NCI-H748 treated with DMSO at 0.1 percent for 48 hours (cell line): ENCODE measurements around the gene CLEC2D.
"Not testable (repeated sequence)": the region's sequence is repeated elsewhere in the genome, so short reads cannot be mapped to it uniquely, and the experiment has no call there.

Experiments
- DNase-seq: peaks from one replicate; lab custom pipeline; 2025; lab: John Stamatoyannopoulos, UW

Gene CLEC2D

GRCh38 chr12:9669534-9669933, at the start of gene CLEC2D:
Gene CLEC2D (plus strand): TSS chr12:9669713. CDS start chr12:9669735, 22 bp downstream.
- no peak for DNase-seq

DNA sequence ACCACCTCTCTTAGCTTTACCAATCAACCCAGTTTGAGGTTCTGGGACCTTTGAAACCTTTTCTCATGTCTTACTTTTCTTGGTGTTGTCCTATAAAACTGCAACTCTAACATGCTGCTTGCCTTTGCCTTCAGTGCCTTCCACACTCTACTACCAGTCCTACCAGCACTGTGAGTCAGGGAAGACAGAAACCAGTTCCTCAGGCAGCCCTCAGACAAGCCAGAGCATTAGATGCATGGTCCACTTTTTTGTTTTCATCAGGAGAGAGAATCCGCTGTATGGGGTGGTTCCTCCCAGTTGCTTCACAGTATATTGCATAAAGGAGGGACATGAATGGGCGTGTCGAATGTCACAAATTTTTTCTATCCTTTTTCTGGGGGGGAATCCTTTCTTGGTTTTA, 44.5 kb upstream of the CLEC2D start:
- no peak for DNase-seq

DNA sequence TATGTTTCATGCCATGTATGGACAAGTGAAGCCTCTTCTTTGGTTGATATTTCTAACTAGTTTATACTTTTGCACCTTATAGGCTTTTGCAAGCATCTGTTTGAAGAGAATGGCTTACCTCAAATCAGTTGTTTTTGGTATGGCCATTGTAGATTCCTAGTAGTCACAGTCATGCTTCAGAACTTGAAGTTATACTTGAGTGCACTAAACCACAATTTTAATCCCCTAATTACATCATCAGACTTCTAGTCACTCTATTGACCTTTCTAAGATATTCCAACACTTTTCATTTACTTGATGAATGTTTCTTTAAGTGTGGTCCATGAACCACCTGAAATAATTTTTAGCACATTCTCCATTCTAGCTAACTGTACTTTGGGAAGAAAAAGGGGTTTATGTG, 43.2 kb upstream of the CLEC2D start:
- DNase-seq = no peak

DNA sequence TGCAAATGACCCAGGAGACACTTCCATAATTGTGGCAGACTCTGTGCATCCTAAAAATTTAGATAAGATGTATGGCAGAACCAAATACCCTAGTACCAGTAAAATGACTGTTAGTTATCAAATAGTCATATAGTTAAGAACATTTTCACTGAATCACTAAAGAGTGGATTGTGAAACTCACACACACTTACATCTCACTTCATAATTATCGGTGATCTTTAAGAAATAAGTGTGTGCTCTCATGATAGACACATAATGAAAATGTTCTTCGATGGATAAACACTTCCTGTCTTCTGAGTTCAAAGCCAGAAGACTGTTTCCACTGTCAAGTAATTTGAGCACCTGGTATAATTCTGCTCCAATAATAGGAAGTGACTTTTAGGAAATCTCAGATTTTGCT, 42.7 kb upstream of the CLEC2D start:
- DNase-seq = no peak

DNA sequence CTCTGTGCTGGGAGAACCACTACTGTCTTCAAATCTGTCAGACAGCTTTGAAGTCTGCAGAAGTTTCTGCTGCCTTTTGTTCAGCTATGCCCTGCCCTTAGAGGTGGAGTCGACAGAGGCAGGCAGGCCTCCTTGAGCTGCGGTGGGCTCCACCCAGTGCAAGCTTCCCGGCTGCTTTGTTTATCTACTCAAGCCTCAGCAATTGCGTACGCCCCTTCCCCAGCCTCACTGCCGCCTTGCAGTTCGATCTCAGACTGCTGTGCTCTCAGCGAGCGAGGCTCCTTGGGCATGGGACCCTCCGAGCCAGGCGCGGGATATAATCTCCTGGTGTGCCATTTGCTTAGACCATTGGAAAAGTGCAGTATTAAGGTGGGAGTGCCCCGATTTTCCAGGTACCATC, 36.7 kb upstream of the CLEC2D start:
- no peak for DNase-seq

DNA sequence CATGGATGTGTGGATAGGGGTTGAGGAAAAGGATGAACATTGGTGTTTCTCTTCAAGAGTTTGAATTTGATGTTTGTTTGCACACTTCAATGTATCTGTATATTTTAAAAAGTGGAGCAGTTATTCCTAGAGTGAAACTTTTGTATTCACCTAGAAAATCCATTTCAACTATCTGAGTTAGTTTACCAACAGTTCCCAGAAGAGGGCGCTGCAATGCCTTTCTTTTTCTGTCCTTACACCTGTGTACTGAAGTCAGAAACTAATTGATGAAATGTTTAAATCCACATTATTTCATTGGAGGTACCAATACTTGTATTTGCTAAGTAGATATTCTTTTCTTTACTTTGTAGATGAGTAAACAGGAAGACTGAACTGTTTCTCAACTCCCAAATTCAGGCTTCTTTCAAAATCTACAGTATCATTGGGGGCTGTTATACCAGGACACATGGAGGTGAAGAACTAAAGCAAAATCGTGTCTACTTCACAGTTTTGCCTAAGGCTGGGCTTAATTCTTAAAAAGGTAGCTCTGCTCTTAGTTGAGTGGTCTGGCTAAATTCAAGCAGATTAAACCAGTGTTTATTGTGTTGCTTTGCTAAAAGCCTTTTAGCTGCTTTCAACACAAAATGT, 35.2 kb upstream of the CLEC2D start:
- DNase-seq = peak; percentile 17

- no peak for DNase-seq
These were observed 34.4 kb upstream of the CLEC2D start for GRCh38 chr12:9634969-9635754.

GRCh38 chr12:9636150-9636850, 33.2 kb upstream of the CLEC2D start:
- no peak for DNase-seq

DNA sequence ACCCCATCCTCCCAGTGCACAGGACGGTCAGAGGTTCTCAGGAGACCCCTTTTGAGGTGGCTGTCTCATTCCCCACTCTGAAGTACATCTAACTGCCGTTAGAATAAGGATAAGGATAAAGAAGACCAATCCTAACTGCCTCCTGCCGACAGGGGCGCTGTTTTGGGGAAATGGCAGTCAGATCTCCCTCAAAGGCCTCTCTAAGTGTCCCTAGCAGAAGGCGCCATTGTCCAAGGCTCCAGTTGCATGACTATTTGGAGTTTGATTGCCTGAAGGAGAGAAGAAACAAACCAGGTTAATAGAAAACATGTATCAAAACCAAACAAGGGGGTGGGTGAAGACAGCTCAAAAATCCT, 32.7 kb upstream of the CLEC2D start:
- no peak for DNase-seq

- no peak for DNase-seq
These were observed 29.5 kb upstream of the CLEC2D start for GRCh38 chr12:9640024-9640423.

GRCh38 chr12:9642606-9643265, 26.8 kb upstream of the CLEC2D start:
- DNase-seq = no peak

DNA sequence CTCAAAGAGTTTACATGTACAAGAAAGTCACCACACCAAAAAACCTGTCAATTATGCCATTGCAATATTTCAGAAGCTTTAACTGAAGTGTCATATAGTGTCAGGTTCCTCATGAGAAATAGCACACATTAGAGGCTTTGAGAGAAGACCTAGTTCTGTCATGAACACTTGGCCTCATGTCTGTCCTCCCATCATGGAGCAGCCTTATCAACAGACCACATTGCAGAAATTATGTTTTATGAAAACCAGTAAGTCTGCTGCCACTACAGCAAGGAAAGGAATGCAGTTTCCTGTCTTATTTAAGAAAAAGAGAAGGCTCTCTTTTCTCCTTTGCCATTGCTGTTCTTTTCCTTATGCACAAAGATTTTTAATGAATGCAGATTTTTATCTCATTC, 26.2 kb upstream of the CLEC2D start:
- no peak for DNase-seq

GRCh38 chr12:9644985-9645551, 24.4 kb upstream of the CLEC2D start:
- DNase-seq = not testable (repeated sequence)

GRCh38 chr12:9646794-9647781, 22.4 kb upstream of the CLEC2D start:
- no peak for DNase-seq

DNA sequence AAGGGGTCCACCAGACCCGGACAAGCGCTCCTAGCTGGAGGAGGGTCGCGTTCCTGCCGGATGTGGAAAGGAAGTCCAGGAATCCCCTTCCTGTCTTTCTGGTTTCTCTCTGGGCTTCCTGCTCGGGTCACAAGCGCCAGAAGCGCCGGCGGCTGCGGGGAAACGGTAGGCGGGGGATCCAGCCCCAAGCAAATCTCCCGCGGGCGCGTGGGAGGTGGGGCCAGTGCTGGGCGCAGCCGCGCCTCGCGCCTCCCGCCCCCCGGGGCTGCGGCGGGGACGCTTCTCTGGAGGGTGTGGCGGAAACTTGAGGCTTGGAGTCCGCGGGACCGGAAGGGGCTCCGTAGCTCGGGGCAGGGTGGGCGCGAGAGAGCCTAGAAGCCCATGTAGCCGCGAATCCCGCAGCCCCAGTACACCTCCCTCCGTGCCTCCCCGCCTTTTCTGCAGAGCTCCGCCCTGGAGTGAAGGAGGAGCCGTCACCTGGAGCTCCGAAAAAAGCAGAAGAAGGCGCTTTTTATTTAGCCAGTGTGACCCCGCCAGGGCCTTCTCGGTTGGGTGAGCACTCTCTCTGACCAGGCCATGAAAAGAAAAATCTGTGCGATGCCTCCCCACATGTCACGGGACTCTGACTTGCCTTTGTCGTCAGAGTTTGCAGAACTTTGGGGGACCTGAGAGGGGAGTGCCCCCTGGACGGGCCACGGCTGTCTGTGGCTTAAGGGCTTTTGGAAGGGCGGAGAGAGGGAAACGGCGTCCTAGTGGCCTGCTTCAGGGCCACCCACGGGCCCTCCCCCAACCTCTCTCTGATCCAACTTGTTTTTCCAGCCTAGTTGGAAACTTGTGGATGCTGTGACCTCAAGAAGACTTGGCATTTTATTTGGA, 21.4 kb upstream of the CLEC2D start:
- DNase-seq = peak; percentile 63

- DNase-seq = no peak
These were observed 20.6 kb upstream of the CLEC2D start for GRCh38 chr12:9648701-9649531.

DNA sequence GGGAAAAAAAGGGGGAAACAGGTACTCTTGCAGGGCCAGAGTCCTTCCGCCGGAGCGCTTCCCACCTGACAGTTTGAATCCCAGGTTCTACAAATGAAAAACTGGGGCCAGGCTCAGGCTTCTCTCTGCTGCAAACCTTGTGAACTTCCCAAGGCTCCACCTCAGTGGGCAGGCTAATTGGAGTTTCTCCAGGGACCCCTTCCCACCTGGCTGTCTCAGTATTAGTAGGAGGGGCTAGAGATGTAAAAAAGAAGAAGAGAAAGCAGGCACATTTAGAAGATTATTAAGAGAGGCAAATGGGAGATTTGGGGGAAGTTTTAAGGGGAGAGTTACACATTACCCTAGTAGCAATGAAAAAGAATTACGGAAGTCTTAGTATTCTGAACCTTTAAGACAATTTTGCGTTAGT, 20.0 kb upstream of the CLEC2D start:
- DNase-seq = no peak

DNA sequence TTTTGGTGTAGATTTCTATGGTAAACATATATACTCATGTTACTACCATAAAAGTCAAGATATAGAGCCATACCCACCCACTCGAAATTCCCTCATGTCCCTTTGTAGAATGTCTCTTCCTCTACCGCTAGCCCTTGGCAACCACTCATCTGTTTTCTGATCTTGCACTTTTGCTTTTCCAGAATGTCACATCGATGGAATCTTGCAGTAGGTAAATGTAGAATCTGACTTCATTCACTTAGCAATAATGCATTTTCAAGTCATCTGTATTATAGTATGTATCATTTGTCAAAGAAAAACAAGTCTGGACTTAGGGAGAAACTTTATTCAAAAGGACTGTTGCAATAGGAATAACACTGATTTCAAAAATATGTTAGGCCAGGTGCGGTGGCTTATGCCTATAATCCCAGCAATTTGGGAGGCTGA, 19.3 kb upstream of the CLEC2D start:
- DNase-seq = no peak

- no peak for DNase-seq
These were observed 18.2 kb upstream of the CLEC2D start for GRCh38 chr12:9651265-9651729.
